Prostate gland (tissue), 2 donors: ENCODE measurements around the gene SRGAP2B.
"Not testable (repeated sequence)": the region's sequence is repeated elsewhere in the genome, so short reads cannot be mapped to it uniquely, and the experiment has no call there.

ENCODE experiments used
- POLR2A ChIP-seq: fragments of 450-650 bp; IDR thresholded peaks from one replicate; pipeline ENCODE4 v1.6.1; 2016; ENCODE audit warnings: antibody characterized with exemption, mild to moderate bottlenecking
- TF ChIP-seq, protein P1 (sequence below), 4 experiments: fragments of 200-600 bp in 2 of 4; fragments of 450-650 bp in 2 of 4; sonication (generic) in 2 of 4; IDR thresholded peaks; 1 replicate in 3 of 4; 2 replicates in 1 of 4; pipeline ENCODE4 v1.5.1; 2016 to 2019; ENCODE audit warnings: antibody characterized with exemption in 4 of 4, mild to moderate bottlenecking in 2 of 4, moderate library complexity in 2 of 4

- TF ChIP-seq, protein P1, sequence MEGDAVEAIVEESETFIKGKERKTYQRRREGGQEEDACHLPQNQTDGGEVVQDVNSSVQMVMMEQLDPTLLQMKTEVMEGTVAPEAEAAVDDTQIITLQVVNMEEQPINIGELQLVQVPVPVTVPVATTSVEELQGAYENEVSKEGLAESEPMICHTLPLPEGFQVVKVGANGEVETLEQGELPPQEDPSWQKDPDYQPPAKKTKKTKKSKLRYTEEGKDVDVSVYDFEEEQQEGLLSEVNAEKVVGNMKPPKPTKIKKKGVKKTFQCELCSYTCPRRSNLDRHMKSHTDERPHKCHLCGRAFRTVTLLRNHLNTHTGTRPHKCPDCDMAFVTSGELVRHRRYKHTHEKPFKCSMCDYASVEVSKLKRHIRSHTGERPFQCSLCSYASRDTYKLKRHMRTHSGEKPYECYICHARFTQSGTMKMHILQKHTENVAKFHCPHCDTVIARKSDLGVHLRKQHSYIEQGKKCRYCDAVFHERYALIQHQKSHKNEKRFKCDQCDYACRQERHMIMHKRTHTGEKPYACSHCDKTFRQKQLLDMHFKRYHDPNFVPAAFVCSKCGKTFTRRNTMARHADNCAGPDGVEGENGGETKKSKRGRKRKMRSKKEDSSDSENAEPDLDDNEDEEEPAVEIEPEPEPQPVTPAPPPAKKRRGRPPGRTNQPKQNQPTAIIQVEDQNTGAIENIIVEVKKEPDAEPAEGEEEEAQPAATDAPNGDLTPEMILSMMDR (IDR thresholded peaks at IDR 0.05) = not testable (repeated sequence)
- not testable (repeated sequence) for TF ChIP-seq POLR2A
Measured at GRCh38 chr1:145047553-145047952, 47.6 kb downstream of the SRGAP2B start.
